ENCODE data around the gene FCRLA.

The FCRLA gene

DNA sequence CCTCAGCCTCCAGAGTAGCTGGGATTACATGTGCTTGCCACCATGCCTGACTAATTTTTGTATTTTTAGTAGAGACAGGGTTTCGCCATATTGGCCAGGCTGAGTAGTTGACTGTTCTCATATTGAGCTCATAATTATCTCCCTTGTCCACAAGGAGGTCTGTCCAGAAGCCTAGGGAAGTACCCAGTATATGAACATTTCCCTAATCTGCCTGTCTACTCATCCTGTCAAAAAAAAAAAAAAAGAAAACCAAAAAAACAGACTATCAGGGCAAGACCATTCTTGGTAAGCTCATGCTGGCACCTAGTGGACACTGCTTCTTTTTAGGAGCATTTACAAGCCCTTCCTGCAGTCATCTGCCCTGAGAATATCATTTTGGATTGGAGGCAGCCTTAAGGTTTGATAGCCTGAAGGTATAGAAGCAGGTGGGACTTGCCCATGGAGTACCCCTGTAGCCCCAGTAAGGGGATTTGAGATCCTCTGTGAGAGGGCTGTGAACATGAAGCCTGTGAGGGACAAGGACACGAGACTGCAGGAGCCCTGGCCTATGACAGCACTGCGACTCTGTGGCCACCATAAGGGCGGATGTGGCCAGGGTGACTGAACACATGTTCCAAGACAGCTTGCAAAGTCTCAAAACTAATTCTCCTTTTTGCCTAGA, 31.7 kb downstream of the FCRLA start:
- ChIA-PET CTCF (interaction anchor here (0.7 to 7.3 kb wide), 17 partner anchors 10 to 477 kb away, joined by 3 to 58 read pairs (median 4); partner anchors contain the start of gene DUSP12), POLR2A (interaction anchor here (0.5 to 3.6 kb wide), 4 partner anchors 11 to 14 kb away, joined by 3 to 10 read pairs (median 6); partner anchors contain the start of gene DUSP12)
- TF ChIP-seq ZNF600 (tag by site-specific recombination; IDR thresholded peaks at IDR 0.05) (no peak), ZNF514 (tag by site-specific recombination; IDR thresholded peaks at IDR 0.05) (no peak), ZBTB21 (tag by site-specific recombination; IDR thresholded peaks at IDR 0.05) (no peak), ZNF530 (tag by site-specific recombination; IDR thresholded peaks at IDR 0.05; ENCODE audit: low read depth) (no peak), ZSCAN23 (tag by site-specific recombination; IDR thresholded peaks at IDR 0.05) (no peak), ZBTB17 (tag by site-specific recombination; IDR thresholded peaks at IDR 0.05) (0 out of 2 replicates have a peak, but pooled peaks have one; percentile 29), KLF7 (tag by site-specific recombination; IDR thresholded peaks at IDR 0.05; ENCODE audit: borderline replicate concordance) (no peak), ZNF391 (tag by site-specific recombination; IDR thresholded peaks at IDR 0.05; ENCODE audit: borderline replicate concordance, low read depth) (no peak), ZNF248 (tag by site-specific recombination; IDR thresholded peaks at IDR 0.05) (no peak), SP2 (tag by site-specific recombination; IDR thresholded peaks at IDR 0.05) (no peak), ZNF654 (tag by site-specific recombination; IDR thresholded peaks at IDR 0.05; ENCODE audit: low read depth) (peak; percentile 96), SCRT2 (tag by site-specific recombination; IDR thresholded peaks at IDR 0.05) (no peak), ZNF112 (tag by site-specific recombination; IDR thresholded peaks at IDR 0.05) (no peak), FEZF1 (tag by site-specific recombination; IDR thresholded peaks at IDR 0.05) (no peak), ZNF169 (tag by site-specific recombination; IDR thresholded peaks at IDR 0.05) (no peak)
- TF ChIP-seq, protein P1, sequence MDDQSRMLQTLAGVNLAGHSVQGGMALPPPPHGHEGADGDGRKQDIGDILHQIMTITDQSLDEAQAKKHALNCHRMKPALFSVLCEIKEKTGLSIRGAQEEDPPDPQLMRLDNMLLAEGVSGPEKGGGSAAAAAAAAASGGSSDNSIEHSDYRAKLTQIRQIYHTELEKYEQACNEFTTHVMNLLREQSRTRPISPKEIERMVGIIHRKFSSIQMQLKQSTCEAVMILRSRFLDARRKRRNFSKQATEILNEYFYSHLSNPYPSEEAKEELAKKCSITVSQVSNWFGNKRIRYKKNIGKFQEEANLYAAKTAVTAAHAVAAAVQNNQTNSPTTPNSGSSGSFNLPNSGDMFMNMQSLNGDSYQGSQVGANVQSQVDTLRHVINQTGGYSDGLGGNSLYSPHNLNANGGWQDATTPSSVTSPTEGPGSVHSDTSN (CRISPR knock-in tag; IDR thresholded peaks at IDR 0.05): no peak
- TF ChIP-seq, protein P2, sequence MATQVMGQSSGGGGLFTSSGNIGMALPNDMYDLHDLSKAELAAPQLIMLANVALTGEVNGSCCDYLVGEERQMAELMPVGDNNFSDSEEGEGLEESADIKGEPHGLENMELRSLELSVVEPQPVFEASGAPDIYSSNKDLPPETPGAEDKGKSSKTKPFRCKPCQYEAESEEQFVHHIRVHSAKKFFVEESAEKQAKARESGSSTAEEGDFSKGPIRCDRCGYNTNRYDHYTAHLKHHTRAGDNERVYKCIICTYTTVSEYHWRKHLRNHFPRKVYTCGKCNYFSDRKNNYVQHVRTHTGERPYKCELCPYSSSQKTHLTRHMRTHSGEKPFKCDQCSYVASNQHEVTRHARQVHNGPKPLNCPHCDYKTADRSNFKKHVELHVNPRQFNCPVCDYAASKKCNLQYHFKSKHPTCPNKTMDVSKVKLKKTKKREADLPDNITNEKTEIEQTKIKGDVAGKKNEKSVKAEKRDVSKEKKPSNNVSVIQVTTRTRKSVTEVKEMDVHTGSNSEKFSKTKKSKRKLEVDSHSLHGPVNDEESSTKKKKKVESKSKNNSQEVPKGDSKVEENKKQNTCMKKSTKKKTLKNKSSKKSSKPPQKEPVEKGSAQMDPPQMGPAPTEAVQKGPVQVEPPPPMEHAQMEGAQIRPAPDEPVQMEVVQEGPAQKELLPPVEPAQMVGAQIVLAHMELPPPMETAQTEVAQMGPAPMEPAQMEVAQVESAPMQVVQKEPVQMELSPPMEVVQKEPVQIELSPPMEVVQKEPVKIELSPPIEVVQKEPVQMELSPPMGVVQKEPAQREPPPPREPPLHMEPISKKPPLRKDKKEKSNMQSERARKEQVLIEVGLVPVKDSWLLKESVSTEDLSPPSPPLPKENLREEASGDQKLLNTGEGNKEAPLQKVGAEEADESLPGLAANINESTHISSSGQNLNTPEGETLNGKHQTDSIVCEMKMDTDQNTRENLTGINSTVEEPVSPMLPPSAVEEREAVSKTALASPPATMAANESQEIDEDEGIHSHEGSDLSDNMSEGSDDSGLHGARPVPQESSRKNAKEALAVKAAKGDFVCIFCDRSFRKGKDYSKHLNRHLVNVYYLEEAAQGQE (tag by site-specific recombination; IDR thresholded peaks at IDR 0.05): no peak
- TF ChIP-seq, protein P3, sequence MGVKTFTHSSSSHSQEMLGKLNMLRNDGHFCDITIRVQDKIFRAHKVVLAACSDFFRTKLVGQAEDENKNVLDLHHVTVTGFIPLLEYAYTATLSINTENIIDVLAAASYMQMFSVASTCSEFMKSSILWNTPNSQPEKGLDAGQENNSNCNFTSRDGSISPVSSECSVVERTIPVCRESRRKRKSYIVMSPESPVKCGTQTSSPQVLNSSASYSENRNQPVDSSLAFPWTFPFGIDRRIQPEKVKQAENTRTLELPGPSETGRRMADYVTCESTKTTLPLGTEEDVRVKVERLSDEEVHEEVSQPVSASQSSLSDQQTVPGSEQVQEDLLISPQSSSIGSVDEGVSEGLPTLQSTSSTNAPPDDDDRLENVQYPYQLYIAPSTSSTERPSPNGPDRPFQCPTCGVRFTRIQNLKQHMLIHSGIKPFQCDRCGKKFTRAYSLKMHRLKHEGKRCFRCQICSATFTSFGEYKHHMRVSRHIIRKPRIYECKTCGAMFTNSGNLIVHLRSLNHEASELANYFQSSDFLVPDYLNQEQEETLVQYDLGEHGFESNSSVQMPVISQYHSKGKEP (tag by site-specific recombination; IDR thresholded peaks at IDR 0.05): no peak
- TF ChIP-seq, protein P4, sequence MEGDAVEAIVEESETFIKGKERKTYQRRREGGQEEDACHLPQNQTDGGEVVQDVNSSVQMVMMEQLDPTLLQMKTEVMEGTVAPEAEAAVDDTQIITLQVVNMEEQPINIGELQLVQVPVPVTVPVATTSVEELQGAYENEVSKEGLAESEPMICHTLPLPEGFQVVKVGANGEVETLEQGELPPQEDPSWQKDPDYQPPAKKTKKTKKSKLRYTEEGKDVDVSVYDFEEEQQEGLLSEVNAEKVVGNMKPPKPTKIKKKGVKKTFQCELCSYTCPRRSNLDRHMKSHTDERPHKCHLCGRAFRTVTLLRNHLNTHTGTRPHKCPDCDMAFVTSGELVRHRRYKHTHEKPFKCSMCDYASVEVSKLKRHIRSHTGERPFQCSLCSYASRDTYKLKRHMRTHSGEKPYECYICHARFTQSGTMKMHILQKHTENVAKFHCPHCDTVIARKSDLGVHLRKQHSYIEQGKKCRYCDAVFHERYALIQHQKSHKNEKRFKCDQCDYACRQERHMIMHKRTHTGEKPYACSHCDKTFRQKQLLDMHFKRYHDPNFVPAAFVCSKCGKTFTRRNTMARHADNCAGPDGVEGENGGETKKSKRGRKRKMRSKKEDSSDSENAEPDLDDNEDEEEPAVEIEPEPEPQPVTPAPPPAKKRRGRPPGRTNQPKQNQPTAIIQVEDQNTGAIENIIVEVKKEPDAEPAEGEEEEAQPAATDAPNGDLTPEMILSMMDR (tag by site-specific recombination; IDR thresholded peaks at IDR 0.05): peak; percentile 70
- TF ChIP-seq, protein P5, sequence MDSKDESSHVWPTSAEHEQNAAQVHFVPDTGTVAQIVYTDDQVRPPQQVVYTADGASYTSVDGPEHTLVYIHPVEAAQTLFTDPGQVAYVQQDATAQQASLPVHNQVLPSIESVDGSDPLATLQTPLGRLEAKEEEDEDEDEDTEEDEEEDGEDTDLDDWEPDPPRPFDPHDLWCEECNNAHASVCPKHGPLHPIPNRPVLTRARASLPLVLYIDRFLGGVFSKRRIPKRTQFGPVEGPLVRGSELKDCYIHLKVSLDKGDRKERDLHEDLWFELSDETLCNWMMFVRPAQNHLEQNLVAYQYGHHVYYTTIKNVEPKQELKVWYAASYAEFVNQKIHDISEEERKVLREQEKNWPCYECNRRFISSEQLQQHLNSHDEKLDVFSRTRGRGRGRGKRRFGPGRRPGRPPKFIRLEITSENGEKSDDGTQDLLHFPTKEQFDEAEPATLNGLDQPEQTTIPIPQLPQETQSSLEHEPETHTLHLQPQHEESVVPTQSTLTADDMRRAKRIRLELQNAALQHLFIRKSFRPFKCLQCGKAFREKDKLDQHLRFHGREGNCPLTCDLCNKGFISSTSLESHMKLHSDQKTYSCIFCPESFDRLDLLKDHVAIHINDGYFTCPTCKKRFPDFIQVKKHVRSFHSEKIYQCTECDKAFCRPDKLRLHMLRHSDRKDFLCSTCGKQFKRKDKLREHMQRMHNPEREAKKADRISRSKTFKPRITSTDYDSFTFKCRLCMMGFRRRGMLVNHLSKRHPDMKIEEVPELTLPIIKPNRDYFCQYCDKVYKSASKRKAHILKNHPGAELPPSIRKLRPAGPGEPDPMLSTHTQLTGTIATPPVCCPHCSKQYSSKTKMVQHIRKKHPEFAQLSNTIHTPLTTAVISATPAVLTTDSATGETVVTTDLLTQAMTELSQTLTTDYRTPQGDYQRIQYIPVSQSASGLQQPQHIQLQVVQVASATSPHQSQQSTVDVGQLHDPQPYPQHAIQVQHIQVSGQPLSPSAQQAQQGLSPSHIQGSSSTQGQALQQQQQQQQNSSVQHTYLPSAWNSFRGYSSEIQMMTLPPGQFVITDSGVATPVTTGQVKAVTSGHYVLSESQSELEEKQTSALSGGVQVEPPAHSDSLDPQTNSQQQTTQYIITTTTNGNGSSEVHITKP (tag by site-specific recombination; IDR thresholded peaks at IDR 0.05): no peak
- TF ChIP-seq, protein P6, sequence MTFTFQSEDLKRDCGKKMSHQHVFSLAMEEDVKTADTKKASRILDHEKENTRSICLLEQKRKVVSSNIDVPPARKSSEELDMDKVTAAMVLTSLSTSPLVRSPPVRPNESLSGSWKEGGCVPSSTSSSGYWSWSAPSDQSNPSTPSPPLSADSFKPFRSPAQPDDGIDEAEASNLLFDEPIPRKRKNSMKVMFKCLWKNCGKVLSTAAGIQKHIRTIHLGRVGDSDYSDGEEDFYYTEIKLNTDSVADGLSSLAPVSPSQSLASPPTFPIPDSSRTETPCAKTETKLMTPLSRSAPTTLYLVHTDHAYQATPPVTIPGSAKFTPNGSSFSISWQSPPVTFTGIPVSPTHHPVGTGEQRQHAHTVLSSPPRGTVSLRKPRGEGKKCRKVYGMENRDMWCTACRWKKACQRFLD (tag by site-specific recombination; IDR thresholded peaks at IDR 0.05): no peak
- H3K4me3 ChIP-seq (ENCODE audit: low read depth, low read length): no peak overlapping the region
- no peaks in the 10 kb centered on the region for H3K36me3 ChIP-seq (ENCODE audit: control insufficient read depth in 2 of 2, insufficient read depth in 1 of 2, low read length in 2 of 2)
- H3K4me1 ChIP-seq (ENCODE audit: control insufficient read depth, insufficient read depth, low read length): no peaks in the 10 kb centered on the region
- no peaks in the 10 kb centered on the region for H3K9me3 ChIP-seq (ENCODE audit: control insufficient read depth, insufficient read depth, low read depth, low read length)
- no peak overlapping the region for H3K27ac ChIP-seq (ENCODE audit: extremely low read depth, low read depth, low read length)

Data from HEK293 (cell line).